Smooth muscle cell of the brain vasculature (primary cell): ENCODE data around the gene FRS2.
"Not testable (repeated sequence)": the region's sequence is repeated elsewhere in the genome, so short reads cannot be mapped to it uniquely, and the experiment has no call there.

Source experiments
- DNase-seq: peaks from one replicate; pipeline ENCODE4 v3.0.0-alpha.2; 2012; ENCODE audit warnings: low read depth, low spot score

Gene FRS2

GRCh38 chr12:69580074-69580473, 109.9 kb downstream of the FRS2 start:
- no peak for DNase-seq

- DNase-seq, result no peak
Measured at GRCh38 chr12:69583203-69583602, 113.0 kb downstream of the FRS2 start.

- DNase-seq, result peak; percentile 89
Measured at GRCh38 chr12:69585189-69586062, 115.2 kb downstream of the FRS2 start, which contains the start of gene CCT2. TSS of gene CCT2 (plus strand) at chr12:69585459. CDS start at chr12:69585522, 63 bp downstream.

GRCh38 chr12:69588527-69588926, 118.3 kb downstream of the FRS2 start:
- DNase-seq, result no peak

- DNase-seq, result no peak
Measured at GRCh38 chr12:69589082-69589481, 118.9 kb downstream of the FRS2 start.

- no peak for DNase-seq
Measured at GRCh38 chr12:69595689-69596088, 125.5 kb downstream of the FRS2 start.

GRCh38 chr12:69598174-69598753, 128.1 kb downstream of the FRS2 start:
- DNase-seq, result no peak

- no peak for DNase-seq
Measured at GRCh38 chr12:69600804-69601203, 130.6 kb downstream of the FRS2 start.

GRCh38 chr12:69601962-69602685, 131.9 kb downstream of the FRS2 start:
- DNase-seq, result no peak

GRCh38 chr12:69602954-69603353, 132.8 kb downstream of the FRS2 start:
- DNase-seq, result no peak

- DNase-seq, result not testable (repeated sequence)
Measured at GRCh38 chr12:69603556-69603955, 133.4 kb downstream of the FRS2 start.

- not testable (repeated sequence) for DNase-seq
Measured at GRCh38 chr12:69604275-69604674, 134.1 kb downstream of the FRS2 start.

- DNase-seq, result no peak
Measured at GRCh38 chr12:69608114-69608513, 137.9 kb downstream of the FRS2 start.

- DNase-seq, result no peak
Measured at GRCh38 chr12:69610126-69610525, 139.9 kb downstream of the FRS2 start.

GRCh38 chr12:69610729-69611128, 140.5 kb downstream of the FRS2 start, which contains the start of gene LRRC10:
TSS of gene LRRC10 (minus strand) at chr12:69610907. CDS start at chr12:69610838, 69 bp downstream.
- DNase-seq, result no peak

GRCh38 chr12:69613351-69613750, 143.2 kb downstream of the FRS2 start:
- no peak for DNase-seq

- no peak for DNase-seq
Measured at GRCh38 chr12:69616025-69616424, 145.8 kb downstream of the FRS2 start.

- DNase-seq, result no peak
Measured at GRCh38 chr12:69619050-69619449, 148.9 kb downstream of the FRS2 start.

GRCh38 chr12:69620077-69620476, 149.9 kb downstream of the FRS2 start:
- no peak for DNase-seq

GRCh38 chr12:69620921-69621320, 150.7 kb downstream of the FRS2 start:
- DNase-seq, result no peak

GRCh38 chr12:69621551-69621950, 151.4 kb downstream of the FRS2 start:
- no peak for DNase-seq

- DNase-seq, result no peak
Measured at GRCh38 chr12:69623970-69624369, 153.8 kb downstream of the FRS2 start.
